DMS114 treated with DMSO at 0.1 percent for 48 hours (cell line): ENCODE results near the gene GARNL3.

Experiments
- DNase-seq: peaks from one replicate; lab custom pipeline; 2025; ENCODE audit not compliant: unreplicated experiment; lab: John Stamatoyannopoulos, UW

The GARNL3 gene

GRCh38 chr9:127269449-127269848 is 4.9 kb downstream of the GARNL3 start:
- no peak for DNase-seq

- no peak for DNase-seq
Measured at GRCh38 chr9:127273326-127273725, 8.8 kb downstream of the GARNL3 start.

- no peak for DNase-seq
Measured at GRCh38 chr9:127277099-127277498, 12.5 kb downstream of the GARNL3 start.

DNA sequence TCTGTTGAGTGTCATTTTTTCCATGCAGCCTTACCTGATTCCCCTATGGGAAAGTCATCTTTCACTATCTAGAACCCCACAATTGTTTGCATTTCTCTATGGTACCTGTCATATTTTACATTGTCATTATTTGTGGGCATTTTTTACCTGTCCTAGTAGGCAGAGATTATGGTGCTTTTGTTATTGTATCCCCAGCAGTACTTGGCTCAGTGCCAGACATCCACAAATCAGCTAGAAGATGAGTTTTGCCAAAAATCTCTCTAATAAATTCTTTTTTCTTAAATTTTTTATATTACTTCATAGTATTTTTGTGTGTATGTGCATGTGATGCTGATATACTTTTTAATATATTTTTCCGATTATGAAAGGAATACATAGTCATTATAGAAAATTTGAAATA is 13.2 kb downstream of the GARNL3 start:
- no peak for DNase-seq

DNA sequence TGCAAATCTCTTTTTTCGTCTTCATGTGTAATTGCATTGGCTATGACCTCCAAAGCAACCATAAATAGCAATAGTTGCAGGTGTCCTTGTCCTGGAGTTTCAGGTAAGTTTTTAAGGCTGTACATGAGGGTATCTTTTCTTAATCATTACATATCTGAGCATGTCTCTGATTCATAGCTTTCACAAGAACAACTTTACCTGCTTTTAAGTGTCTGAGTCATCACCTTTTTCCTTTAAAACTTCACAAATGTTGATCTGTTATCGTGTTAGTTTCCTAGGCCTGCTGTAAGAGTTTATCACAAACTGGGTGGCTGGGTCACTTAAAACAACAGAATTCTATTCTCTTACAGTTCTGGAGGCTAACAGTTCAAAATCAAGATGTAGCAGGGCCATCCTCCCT is 13.8 kb downstream of the GARNL3 start:
- no peak for DNase-seq

GRCh38 chr9:127279717-127280285 is 15.2 kb downstream of the GARNL3 start:
- no peak for DNase-seq

GRCh38 chr9:127280880-127281660 is 16.5 kb downstream of the GARNL3 start:
- no peak for DNase-seq

DNA sequence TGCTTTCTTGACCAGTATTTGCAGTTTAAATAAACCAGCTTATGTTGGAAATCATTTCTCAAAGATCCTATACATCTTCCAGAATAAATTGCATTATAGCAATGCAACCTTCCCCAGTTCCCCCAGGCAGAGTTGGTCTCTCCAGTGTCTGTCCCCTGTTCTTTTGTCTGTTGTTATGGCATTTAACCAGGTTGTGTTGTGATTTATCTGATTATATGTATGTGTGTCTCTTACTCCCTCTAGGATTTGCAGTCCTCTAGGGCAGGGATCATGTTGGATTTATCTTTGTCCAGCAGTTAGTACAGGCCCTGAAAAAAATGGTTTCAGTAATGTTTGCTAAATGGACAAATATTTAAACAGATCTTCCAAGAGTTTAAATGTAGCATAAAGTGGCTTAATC is 17.3 kb downstream of the GARNL3 start:
- DNase-seq, result no peak

DNA sequence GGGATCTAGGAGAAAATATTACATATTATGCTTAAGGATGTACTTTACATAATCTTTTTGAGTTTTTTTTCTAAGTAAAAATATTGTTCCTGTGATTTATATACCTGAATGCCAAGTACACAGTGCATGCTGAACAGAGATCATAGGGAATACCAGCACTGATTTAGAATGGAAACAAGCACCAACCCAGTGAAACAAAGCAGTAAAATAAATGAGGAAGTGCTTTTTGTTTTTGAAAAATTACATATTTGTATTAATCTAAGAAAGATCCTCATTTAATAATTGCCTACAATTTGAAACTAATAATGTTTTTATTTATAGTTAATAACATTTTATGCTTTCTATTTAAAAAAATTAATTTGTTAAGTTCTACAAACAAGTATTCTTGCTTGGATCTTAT is 18.0 kb downstream of the GARNL3 start:
- DNase-seq, result no peak

DNA sequence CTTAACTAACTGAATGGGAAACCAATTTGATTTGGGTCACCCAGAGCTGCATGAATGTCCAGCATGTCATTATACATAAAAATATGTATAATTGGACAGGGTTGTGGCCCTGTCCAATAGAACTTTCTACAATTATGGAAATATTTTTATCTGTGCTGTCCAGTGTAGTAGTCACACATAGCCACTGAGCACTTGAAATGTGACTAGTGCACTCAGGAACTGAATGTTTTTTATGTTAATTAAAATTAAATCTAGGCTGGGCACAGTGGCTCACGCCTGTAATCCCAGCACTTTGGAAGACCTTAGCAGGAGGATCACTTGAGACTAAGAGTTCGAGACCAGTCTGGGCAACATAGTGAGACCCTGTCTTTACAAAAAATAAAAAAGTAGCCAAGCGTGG is 18.6 kb downstream of the GARNL3 start:
- DNase-seq, result no peak

DNA sequence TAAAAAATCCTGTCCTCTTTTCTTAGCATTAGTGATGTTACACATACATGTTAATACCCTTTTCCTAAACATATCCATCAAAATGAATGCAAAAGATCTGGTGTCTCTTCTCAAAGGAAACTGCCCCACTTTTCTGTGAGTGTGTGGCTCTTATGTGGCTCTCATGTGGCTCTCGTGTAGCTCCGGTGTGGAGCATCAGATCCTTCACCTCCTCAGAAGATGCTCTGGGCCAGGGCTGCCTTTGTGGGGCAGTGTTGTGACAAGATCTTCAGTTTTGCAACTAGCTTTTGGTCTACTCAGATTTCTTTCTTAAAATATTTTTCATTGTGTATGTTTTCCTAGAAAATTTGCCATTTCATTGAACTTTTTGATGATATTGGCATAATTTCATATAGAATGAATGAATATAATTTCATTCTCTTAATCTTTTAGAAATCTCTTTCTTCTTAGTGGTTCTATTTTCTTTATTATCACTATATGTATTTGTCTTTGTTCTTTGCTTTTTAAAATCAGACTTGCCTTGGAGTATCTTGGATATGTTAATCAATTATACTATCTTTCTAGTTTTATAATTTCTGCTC is 19.4 kb downstream of the GARNL3 start:
- DNase-seq, result peak; percentile 2

- no peak for DNase-seq
Measured at GRCh38 chr9:127285965-127286364, 21.4 kb downstream of the GARNL3 start.

DNA sequence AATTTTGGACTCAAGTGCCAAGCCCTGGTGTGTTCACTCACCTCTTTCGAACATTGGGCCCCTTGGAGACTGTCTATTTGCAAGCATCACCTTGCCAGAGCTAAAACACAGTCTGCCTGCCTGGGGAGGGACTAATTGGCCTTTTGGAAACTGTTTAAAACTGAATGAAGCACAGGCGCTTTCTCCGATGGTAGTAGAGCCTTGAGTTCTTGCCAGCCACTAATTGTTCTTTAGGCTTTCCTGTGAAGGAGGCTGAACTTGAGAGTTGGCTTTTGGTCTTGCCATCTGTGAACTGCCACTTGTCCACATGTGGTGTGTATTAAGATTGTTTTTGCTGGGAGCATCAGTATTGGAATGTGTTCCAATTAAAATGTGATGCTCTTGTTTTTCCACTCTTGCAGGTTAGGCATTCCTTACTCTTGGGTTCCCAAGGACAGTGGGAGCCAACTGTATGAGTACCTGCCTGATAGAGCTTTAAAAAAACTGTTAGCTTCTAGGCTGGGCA is 26.0 kb downstream of the GARNL3 start:
- DNase-seq, result no peak

DNA sequence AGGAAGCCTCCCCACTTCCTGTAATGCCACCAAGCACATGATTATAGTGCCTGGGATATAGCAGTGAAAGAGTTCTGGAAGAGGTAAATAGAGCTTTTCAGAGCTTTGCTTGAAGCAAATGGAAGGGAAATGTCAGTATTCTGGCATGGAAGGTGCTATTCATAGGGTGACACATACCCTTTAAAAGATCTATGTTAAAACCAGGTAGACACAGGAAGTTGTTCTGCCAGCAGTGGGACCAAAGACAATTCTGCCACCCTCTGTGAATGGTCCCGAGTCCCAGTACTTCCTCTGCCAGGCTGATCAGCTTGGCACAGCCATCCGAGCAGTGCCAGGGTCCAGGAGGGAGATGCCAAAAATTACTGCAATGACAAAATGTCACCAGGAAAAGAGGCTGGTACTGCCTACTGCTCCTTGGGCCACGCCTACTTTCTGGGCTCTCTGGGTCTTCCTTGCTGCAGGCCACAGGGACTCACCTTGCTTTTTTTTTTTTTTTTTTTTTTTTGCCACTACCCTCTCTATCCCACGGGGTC is 26.7 kb downstream of the GARNL3 start:
- DNase-seq, result no peak

DNA sequence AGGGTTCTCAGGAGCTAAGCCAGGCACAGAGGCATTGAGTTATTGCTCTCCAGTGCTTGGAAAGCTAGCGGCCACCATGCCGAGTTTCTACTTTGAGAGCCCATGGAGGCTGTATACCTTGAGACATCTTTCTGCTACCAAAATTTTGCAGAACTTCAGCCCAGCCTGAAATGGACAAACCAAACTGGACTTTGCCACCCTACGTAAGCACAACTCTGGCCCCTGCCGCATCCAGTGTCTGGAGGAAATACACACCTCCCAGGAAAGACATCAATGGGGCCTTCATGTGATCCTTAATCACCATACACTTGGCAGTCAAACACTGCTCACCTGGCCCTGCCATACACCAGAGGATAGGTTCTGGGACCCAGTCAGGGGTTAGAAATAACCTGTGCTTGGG is 27.8 kb downstream of the GARNL3 start:
- DNase-seq, result no peak

DNA sequence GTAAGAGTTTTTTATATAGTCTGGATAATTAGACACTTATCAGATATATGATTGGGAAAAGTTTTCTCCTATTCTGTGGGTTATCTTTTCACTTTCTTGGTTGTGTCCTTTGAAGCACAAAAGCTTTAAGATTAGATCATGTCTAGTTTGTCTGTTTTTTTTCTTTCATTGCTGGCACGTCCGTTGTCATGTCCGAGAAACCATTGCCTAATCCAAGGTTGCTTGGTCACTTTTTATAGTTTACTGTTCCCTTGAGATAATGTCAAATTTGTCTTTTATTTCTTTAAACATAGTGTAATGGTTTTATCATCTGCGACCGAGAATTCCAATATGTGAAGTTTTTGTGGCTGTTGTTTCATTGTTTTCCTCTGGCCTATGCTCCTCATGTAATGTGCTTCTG is 28.8 kb downstream of the GARNL3 start:
- no peak for DNase-seq

DNA sequence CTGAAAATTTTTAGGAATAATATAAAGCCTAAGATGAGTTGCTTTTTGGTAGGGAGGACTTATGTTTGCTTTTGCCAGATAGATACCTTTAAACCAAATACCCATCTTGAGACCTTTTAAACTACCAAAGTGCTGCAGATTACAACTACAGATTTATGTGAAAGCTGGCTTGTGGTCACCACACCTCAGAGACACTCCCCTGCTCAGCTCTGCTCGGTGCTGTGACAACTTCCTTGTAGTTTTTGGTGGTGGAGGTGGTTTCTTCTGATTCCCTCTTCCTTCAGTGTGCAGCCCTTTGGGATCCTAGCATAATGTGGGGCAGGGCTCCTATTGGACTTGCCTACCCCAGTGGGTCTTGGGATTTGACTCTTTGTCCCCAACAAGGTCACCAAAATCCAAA is 29.2 kb downstream of the GARNL3 start:
- no peak for DNase-seq

DNA sequence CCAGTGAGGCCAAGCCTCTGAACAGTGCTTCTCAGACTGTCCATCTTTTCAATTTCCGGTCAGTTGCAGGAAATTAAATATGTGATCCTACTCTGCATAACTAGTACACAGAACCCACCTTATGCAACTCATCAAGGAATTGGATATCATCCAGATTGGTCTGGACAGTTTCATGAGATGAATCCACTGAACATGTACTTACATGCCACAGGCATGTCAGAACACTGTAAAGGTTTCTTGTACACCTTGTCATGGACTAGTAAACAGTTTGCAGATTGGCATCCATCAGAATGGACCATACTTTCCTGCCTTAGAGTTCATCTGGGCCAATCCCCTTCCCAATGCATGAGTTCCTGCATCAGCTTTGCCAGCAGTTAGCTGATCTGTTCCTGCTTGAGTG is 30.4 kb downstream of the GARNL3 start:
- DNase-seq, result no peak

GRCh38 chr9:127300886-127301447 is 36.4 kb downstream of the GARNL3 start:
- DNase-seq, result no peak

DNA sequence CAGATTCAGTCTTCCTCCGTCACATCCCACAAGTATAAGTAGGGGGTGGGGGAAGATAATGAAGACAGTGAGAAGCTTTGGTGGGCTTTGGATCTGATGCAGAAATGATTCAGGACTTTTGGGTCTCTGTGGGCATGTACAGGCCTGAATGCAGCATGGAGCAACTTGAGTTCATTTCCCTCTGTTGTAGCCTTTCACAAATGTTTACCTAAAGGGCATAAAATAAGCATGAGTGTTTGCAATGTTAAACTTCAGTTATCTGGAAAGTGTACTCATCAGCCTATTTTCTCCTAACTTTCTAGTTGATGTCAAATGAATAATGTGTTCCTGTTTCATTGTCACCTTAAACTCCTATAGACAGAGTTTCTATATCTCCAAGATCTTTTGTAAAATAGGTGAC is 39.3 kb downstream of the GARNL3 start:
- no peak for DNase-seq

GRCh38 chr9:127305206-127305837 is 40.7 kb downstream of the GARNL3 start:
- no peak for DNase-seq
